PC-3 (cell line): ENCODE results near the gene TH.

Source experiments
- EZH2 ChIP-seq: fragments of 300-600 bp; sonication (generic); IDR thresholded peaks from one replicate; pipeline ENCODE4 v1.6.1; 2017; ENCODE audit warnings: antibody characterized with exemption, mild to moderate bottlenecking, low read length; ENCODE audit not compliant: unreplicated experiment
- EZH2phosphoT487 ChIP-seq: fragments of 300-600 bp; sonication (generic); IDR thresholded peaks from 2 replicates; pipeline ENCODE4 v1.6.1; 2018; ENCODE audit warnings: mild to moderate bottlenecking, antibody characterized with exemption, low read length, borderline replicate concordance
- TF ChIP-seq, protein P1 (sequence below): fragments of 300-600 bp; sonication (generic); conservative IDR thresholded peaks from 2 replicates; pipeline ENCODE4 v1.5.1; 2017; ENCODE audit warnings: antibody characterized with exemption, low read depth, mild to moderate bottlenecking, low read length

DNA sequence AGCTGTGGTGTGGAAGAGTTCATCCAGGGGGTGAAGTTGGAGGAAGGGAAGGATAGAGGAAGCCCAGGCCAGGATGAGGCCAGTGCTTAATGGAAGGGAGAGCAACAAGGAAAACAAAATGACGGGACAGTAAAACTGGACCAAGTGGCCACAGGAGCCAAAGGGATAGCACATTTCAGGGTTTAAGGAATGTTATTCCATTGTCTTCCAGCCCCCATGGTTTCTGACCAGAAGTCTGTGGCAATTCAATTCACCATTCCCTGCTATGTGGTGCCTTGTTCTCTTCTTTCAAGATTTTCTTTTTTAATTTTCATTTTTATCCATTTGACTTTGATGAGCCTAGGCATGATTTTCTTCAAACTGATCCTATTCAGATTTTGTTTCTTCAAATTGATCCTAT is 54.9 kb downstream of the TH start:
- TF ChIP-seq, protein P1, sequence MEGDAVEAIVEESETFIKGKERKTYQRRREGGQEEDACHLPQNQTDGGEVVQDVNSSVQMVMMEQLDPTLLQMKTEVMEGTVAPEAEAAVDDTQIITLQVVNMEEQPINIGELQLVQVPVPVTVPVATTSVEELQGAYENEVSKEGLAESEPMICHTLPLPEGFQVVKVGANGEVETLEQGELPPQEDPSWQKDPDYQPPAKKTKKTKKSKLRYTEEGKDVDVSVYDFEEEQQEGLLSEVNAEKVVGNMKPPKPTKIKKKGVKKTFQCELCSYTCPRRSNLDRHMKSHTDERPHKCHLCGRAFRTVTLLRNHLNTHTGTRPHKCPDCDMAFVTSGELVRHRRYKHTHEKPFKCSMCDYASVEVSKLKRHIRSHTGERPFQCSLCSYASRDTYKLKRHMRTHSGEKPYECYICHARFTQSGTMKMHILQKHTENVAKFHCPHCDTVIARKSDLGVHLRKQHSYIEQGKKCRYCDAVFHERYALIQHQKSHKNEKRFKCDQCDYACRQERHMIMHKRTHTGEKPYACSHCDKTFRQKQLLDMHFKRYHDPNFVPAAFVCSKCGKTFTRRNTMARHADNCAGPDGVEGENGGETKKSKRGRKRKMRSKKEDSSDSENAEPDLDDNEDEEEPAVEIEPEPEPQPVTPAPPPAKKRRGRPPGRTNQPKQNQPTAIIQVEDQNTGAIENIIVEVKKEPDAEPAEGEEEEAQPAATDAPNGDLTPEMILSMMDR, result no peak
- TF ChIP-seq EZH2 (no peak), EZH2phosphoT487 (no peak)
